Esophagus squamous epithelium (tissue), 5 donors: Measurements from ENCODE around the gene HELZ. TPM values are rescaled to one million over a fixed set of nuclear protein-coding genes. Genes with fewer than 3 reads are reported as not detected.

Source experiments
- DNase-seq: peaks from one replicate; lab custom pipeline; 2025; lab: John Stamatoyannopoulos, UW
- H3K27ac ChIP-seq, 4 donors: fragments of 200-600 bp; sonication (generic); one replicate each; pipeline ENCODE4 v1.5.1; 2016 to 2019; ENCODE audit warnings: mild to moderate bottlenecking in 1 of 4
- H3K27me3 ChIP-seq, 4 donors: fragments of 200-600 bp; sonication (generic); 1 replicate in 3 of 4; 2 replicates in 1 of 4; pipeline versions ENCODE4 v1.5.1 to v1.6.0; 2017 to 2021; ENCODE audit warnings: antibody characterized with exemption in 1 of 4
- H3K36me3 ChIP-seq, 3 donors: fragments of 200-600 bp; sonication (generic); one replicate each; pipeline ENCODE4 v1.5.1; 2016 to 2019
- H3K4me1 ChIP-seq, 3 donors: fragments of 200-600 bp; sonication (generic); one replicate each; pipeline ENCODE4 v1.5.1; 2017 to 2019
- H3K4me3 ChIP-seq, 4 donors: fragments of 200-600 bp; sonication (generic); 1 replicate in 3 of 4; 2 replicates in 1 of 4; pipeline ENCODE4 v1.5.1; 2016 to 2019; ENCODE audit warnings: mild to moderate bottlenecking in 2 of 4, moderate library complexity in 1 of 4
- H3K9me3 ChIP-seq, 3 donors: fragments of 200-600 bp; sonication (generic); one replicate each; pipeline ENCODE4 v1.5.1; 2016 to 2019
- CTCF ChIP-seq, 6 experiments: fragments of 450-650 bp in 4 of 6; fragments of 200-600 bp in 2 of 6; sonication (generic) in 2 of 6; IDR thresholded peaks; one replicate each; pipeline ENCODE4 v1.5.1; 2016 to 2019; ENCODE audit warnings: antibody characterized with exemption in 6 of 6, mild to moderate bottlenecking in 4 of 6, moderate library complexity in 4 of 6
- POLR2A ChIP-seq, 4 donors: fragments of 450-650 bp; IDR thresholded peaks; one replicate each; pipeline ENCODE4 v1.6.1; 2017; ENCODE audit warnings: antibody characterized with exemption in 4 of 4, mild to moderate bottlenecking in 4 of 4, moderate library complexity in 3 of 4
- WGBS, 2 donors: methylation state at CpG; one replicate each; pipeline ENCODE4 v1.1.5; 2018; 5-methylcytosine and 5-hydroxymethylcytosine counted together
- intact Hi-C: fragments of 100-400 bp; cut with DNase I; formaldehyde crosslinking; loops from one replicate; pipeline ENCODE4 v1.15.0; 2022
- total RNA-seq, 4 donors: library from RNA; depleted of rRNA; stranded (reverse); fragments of >200 nt; gene quantifications; one replicate each; pipeline ENCODE4 v1.1.0, GENCODE V29; 2016
- donor health status: DM: yes; HTN: yes; CAD: no.

Gene HELZ
- total RNA-seq, 4 donors from 2014 or later, result 11.4 to 42.5 (median 26.8) TPM

- 34 to 62% methylated on average over 7 to 10 of the region's 10 CpGs for WGBS, 2 donors
- intact Hi-C loops, result no loop called here
- Histone ChIP-seq H3K4me1 (no peaks in the 10 kb centered on the region), H3K36me3 (peaks cover 0 to 97% (median 0%) of the 10 kb centered on the region in 3 donors), H3K4me3 (no peak overlapping the region), H3K27ac (no peak overlapping the region), H3K9me3 (no peaks in the 10 kb centered on the region), H3K27me3 (no peaks in the 10 kb centered on the region)
- no peak for DNase-seq
- TF ChIP-seq CTCF (IDR thresholded peaks at IDR 0.05), result no peak
- TF ChIP-seq POLR2A (IDR thresholded peaks at IDR 0.05), result no peak
These were observed 105.0 kb downstream of the HELZ start for GRCh38 chr17:67139784-67140665.

GRCh38 chr17:67139289-67139688 is 105.7 kb downstream of the HELZ start:
- 81 to 100% methylated on average over 1 of the region's 1 CpG for WGBS, 2 donors
- DNase-seq, result no peak
- H3K27me3 ChIP-seq, result no peaks in the 10 kb centered on the region
- no peak for TF ChIP-seq CTCF (IDR thresholded peaks at IDR 0.05)
- TF ChIP-seq POLR2A (IDR thresholded peaks at IDR 0.05), result no peak
- H3K36me3 ChIP-seq, result peaks cover 0 to 95% (median 0%) of the 10 kb centered on the region in 3 donors
- no peak overlapping the region for H3K27ac ChIP-seq
- no peaks in the 10 kb centered on the region for H3K9me3 ChIP-seq
- H3K4me3 ChIP-seq, result no peak overlapping the region
- intact Hi-C loops, result no loop called here
- no peaks in the 10 kb centered on the region for H3K4me1 ChIP-seq

- H3K27me3 ChIP-seq, result no peaks in the 10 kb centered on the region
- H3K9me3 ChIP-seq, result no peaks in the 10 kb centered on the region
- H3K4me1 ChIP-seq, result no peaks in the 10 kb centered on the region
- peaks cover 0 to 95% (median 0%) of the 10 kb centered on the region in 3 donors for H3K36me3 ChIP-seq
- H3K27ac ChIP-seq, result no peak overlapping the region
- TF ChIP-seq CTCF (IDR thresholded peaks at IDR 0.05) (no peak), POLR2A (IDR thresholded peaks at IDR 0.05) (no peak)
- intact Hi-C loops, result no loop called here
- no peak overlapping the region for H3K4me3 ChIP-seq
- DNase-seq, result no peak
These were observed 106.6 kb downstream of the HELZ start for GRCh38 chr17:67138392-67138791.

- no peaks in the 10 kb centered on the region for H3K9me3 ChIP-seq
- WGBS, 2 donors, result 77 to 79% methylated on average over 5 of the region's 5 CpGs
- H3K27ac ChIP-seq, result no peak overlapping the region
- H3K36me3 ChIP-seq, result peaks cover 0 to 90% (median 0%) of the 10 kb centered on the region in 3 donors
- TF ChIP-seq CTCF (IDR thresholded peaks at IDR 0.05), result no peak
- no peak for TF ChIP-seq POLR2A (IDR thresholded peaks at IDR 0.05)
- no peaks in the 10 kb centered on the region for H3K27me3 ChIP-seq
- no peak overlapping the region for H3K4me3 ChIP-seq
- no peaks in the 10 kb centered on the region for H3K4me1 ChIP-seq
- DNase-seq, result no peak
- intact Hi-C loops, result no loop called here
These were observed 107.1 kb downstream of the HELZ start for GRCh38 chr17:67137860-67138259.

- peaks cover 0 to 89% (median 0%) of the 10 kb centered on the region in 3 donors for H3K36me3 ChIP-seq
- 98 to 99% methylated on average over 3 of the region's 3 CpGs for WGBS, 2 donors
- no peak for TF ChIP-seq CTCF (IDR thresholded peaks at IDR 0.05)
- TF ChIP-seq POLR2A (IDR thresholded peaks at IDR 0.05), result no peak
- no peak overlapping the region for H3K27ac ChIP-seq
- DNase-seq, result no peak
- no peaks in the 10 kb centered on the region for H3K4me1 ChIP-seq
- H3K9me3 ChIP-seq, result no peaks in the 10 kb centered on the region
- intact Hi-C loops, result no loop called here
- no peak overlapping the region for H3K4me3 ChIP-seq
- no peaks in the 10 kb centered on the region for H3K27me3 ChIP-seq
These were observed 108.0 kb downstream of the HELZ start for GRCh38 chr17:67137026-67137370.
